GM06990 (cell line): ENCODE data around the gene JPH3.

Experiments used
- DNase-seq: peaks from one replicate; pipeline ENCODE4 v3.0.0-alpha.2; 2011; ENCODE audit not compliant: insufficient read length; ENCODE audit errors: extremely low read depth
- H3K27me3 ChIP-seq: replicated peaks from 2 replicates; pipeline ENCODE4 v1.6.0; 2011; ENCODE audit warnings: low read length; ENCODE audit not compliant: control insufficient read depth, insufficient read depth
- H3K36me3 ChIP-seq: 2 replicates; pipeline ENCODE4 v1.5.1; 2011; ENCODE audit warnings: low read length; ENCODE audit not compliant: control insufficient read depth, insufficient read depth
- H3K4me3 ChIP-seq: replicated peaks from 2 replicates; pipeline ENCODE4 v1.5.1; 2011; ENCODE audit warnings: low read depth, mild to moderate bottlenecking, control low read depth, low read length
- CTCF ChIP-seq: IDR thresholded peaks from 2 replicates; pipeline ENCODE4 v1.5.1; 2011; ENCODE audit warnings: low read length, control low read depth, mild to moderate bottlenecking, inconsistent platforms; ENCODE audit not compliant: insufficient read depth, poor library complexity, severe bottlenecking

The JPH3 gene

DNA sequence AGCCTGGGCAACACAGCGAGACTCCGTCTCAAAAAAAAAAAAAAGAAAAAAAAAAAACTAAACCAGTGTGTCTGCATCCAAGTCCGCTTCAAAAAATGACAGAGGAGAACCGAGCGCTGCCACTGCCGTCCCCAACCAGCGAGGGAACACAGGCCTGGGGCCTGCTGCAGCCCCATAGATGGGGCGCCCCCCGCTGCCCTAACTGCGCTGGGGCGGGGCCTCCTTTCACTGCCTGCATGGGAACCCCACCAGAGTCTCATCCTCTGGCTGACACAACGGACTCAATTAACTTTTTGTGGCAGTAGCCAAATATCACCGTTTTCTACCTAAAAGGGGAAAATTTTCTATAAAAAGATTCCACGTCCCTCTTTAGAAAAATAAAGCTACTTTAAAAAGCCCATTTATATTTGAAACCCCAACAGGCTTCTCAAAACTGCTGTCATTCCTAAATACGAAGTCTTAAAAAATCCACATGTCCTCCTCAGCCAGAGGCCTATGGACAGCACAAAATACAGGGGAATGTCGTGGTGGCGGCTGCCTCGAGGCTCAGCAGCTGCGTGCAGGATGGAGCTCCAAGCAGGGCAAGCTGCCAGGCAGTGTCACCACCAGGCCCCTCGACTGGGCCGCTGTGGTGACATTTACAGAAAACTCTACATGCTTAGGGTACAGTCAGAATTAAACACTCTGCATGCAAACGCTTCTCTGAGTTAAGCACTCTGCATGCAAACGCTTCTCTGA lies 133.1 kb downstream of the JPH3 start:
- no peak for TF ChIP-seq CTCF
- peaks cover 14% of the 10 kb centered on the region for H3K36me3 ChIP-seq

GRCh38 chr16:87736008-87736382 lies 133.7 kb downstream of the JPH3 start:
- H3K4me3 ChIP-seq: no peak overlapping the region
- H3K27me3 ChIP-seq: no peaks in the 10 kb centered on the region
- peaks cover 14% of the 10 kb centered on the region for H3K36me3 ChIP-seq
- no peak for DNase-seq
- TF ChIP-seq CTCF: no peak

More for the DNA sequence above, 133.1 kb downstream of the JPH3 start:
- Histone ChIP-seq H3K27me3 (no peaks in the 10 kb centered on the region), H3K4me3 (no peak overlapping the region)
- no peak for DNase-seq

GRCh38 chr16:87739801-87740200 lies 137.5 kb downstream of the JPH3 start:
- no peak overlapping the region for H3K4me3 ChIP-seq
- TF ChIP-seq CTCF: no peak
- no peaks in the 10 kb centered on the region for H3K27me3 ChIP-seq
- DNase-seq: no peak
- H3K36me3 ChIP-seq: peaks cover 23% of the 10 kb centered on the region

DNA sequence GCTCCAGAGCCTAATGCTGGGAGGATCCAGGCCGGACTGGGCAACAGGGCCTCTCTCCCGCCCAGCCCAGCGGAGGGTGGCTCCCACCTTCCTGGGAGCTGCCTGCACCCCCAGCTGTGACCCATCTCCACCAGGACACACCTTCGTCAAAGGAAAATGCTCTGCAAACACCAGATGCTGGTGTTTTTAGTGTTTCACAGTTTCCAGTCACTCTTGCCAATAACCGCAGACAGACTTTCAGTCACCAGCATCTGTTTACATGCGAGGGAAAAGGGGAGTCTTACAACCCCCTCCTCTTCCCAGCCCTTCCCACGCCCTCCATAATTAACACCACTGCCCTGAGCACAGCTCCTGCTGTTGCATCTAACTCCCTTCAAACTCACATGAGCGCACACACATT lies 138.1 kb downstream of the JPH3 start:
- DNase-seq: no peak
- no peak for TF ChIP-seq CTCF
- no peaks in the 10 kb centered on the region for H3K27me3 ChIP-seq
- H3K36me3 ChIP-seq: peaks cover 26% of the 10 kb centered on the region
- no peak overlapping the region for H3K4me3 ChIP-seq

DNA sequence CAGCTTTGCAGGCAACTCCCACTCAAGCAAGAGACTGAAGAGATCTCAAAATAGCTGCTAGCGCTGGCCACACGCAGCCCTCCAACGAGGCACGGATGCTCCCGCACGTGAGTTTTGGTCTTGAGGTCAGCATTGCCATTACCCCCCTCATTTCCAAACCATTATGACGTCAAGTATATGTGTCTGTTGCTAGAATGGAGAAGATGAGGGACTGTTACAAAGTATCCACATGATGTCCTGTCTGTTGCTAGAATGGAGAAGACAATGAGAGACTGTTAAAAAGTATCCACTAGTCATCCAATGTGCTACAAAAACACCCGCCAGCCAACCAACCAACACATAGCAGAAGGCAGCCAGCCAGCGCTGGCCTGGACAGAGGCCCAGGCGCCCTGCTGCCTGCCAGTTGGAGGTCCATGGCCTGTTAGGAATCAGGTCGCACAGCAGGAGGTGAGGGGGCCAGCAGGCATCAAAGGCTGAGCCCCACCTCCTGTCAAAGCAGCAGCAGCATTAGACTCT lies 138.7 kb downstream of the JPH3 start:
- no peak for DNase-seq
- no peak for TF ChIP-seq CTCF
- no peaks in the 10 kb centered on the region for H3K27me3 ChIP-seq
- peaks cover 32% of the 10 kb centered on the region for H3K36me3 ChIP-seq
- H3K4me3 ChIP-seq: no peak overlapping the region
